Measurements from ENCODE around the gene KRTCAP2. TPM values are rescaled to one million over a fixed set of nuclear protein-coding genes. Genes with fewer than 3 reads are reported as not detected.

The KRTCAP2 gene
- total RNA-seq, 4 donors from 2014 or later: 65.0 to 155 (median 81.9) TPM

- TF ChIP-seq CTCF (IDR thresholded peaks at IDR 0.05; ENCODE audit: low read depth): no peak
These were observed 7.0 kb downstream of the KRTCAP2 start for GRCh38 chr1:155166051-155166470.

- no peak for TF ChIP-seq CTCF (IDR thresholded peaks at IDR 0.05; ENCODE audit: low read depth)
These were observed 13.0 kb downstream of the KRTCAP2 start for GRCh38 chr1:155160128-155160527.

- TF ChIP-seq CTCF (IDR thresholded peaks at IDR 0.05; ENCODE audit: low read depth): no peak
These were observed 14.1 kb downstream of the KRTCAP2 start for GRCh38 chr1:155158991-155159390.

- no peak for TF ChIP-seq CTCF (IDR thresholded peaks at IDR 0.05; ENCODE audit: low read depth)
These were observed 27.6 kb downstream of the KRTCAP2 start for GRCh38 chr1:155145491-155145890.

GRCh38 chr1:155141749-155142148 is 31.4 kb downstream of the KRTCAP2 start:
- TF ChIP-seq CTCF (IDR thresholded peaks at IDR 0.05; ENCODE audit: low read depth): no peak

- TF ChIP-seq CTCF (IDR thresholded peaks at IDR 0.05; ENCODE audit: low read depth): no peak
These were observed 32.5 kb downstream of the KRTCAP2 start for GRCh38 chr1:155140630-155140953.

GRCh38 chr1:155139895-155140629 is 33.0 kb downstream of the KRTCAP2 start, which contains the start of gene DPM3:
DPM3 (minus strand) TSS chr1:155140531; CDS start chr1:155140240, 291 bp downstream.
- no peak for TF ChIP-seq CTCF (IDR thresholded peaks at IDR 0.05; ENCODE audit: low read depth)

Measured in subcutaneous adipose tissue (tissue), 4 donors.